Spleen (tissue), 11 donors: ENCODE data around the gene DCAKD. TPM values are rescaled to one million over a fixed set of nuclear protein-coding genes. Genes with fewer than 3 reads are reported as not detected.

Source experiments
- DNase-seq: peaks from one replicate; pipeline ENCODE4 v3.0.0-alpha.2; 2020
- H3K27ac ChIP-seq, 8 donors: fragments of 200-600 bp; sonication (generic) in 7 of 8; 1 replicate in 4 of 8; 2 replicates in 4 of 8; pipeline versions ENCODE4 v1.5.0 to v1.8.0; 2016 to 2021; ENCODE audit warnings: inconsistent platforms in 4 of 8, mild to moderate bottlenecking in 4 of 8, moderate library complexity in 1 of 8
- H3K27me3 ChIP-seq, 7 donors: fragments of 200-600 bp; sonication (generic) in 6 of 7; replicated peaks in 1 of 7; 1 replicate in 4 of 7; 2 replicates in 3 of 7; pipeline versions ENCODE4 v1.5.0 to v1.8.0; 2016 to 2021; ENCODE audit warnings: inconsistent platforms in 3 of 7, mild to moderate bottlenecking in 1 of 7
- H3K36me3 ChIP-seq, 6 donors: fragments of 200-600 bp; sonication (generic) in 5 of 6; 1 replicate in 4 of 6; 2 replicates in 2 of 6; pipeline versions ENCODE4 v1.5.0 to v1.8.0; 2016 to 2021; ENCODE audit warnings: inconsistent platforms in 2 of 6
- H3K4me1 ChIP-seq, 6 donors: fragments of 200-600 bp; sonication (generic) in 5 of 6; 1 replicate in 3 of 6; 2 replicates in 3 of 6; pipeline versions ENCODE4 v1.5.0 to v1.8.0; 2016 to 2021; ENCODE audit warnings: inconsistent platforms in 3 of 6
- H3K4me3 ChIP-seq, 8 donors: fragments of 200-600 bp; sonication (generic) in 7 of 8; 1 replicate in 4 of 8; 2 replicates in 4 of 8; pipeline versions ENCODE4 v1.5.0 to v1.8.0; 2016 to 2021; ENCODE audit warnings: inconsistent platforms in 4 of 8, mild to moderate bottlenecking in 4 of 8, moderate library complexity in 2 of 8
- H3K9me3 ChIP-seq, 8 donors: fragments of 200-600 bp; sonication (generic) in 7 of 8; 1 replicate in 4 of 8; 2 replicates in 4 of 8; pipeline versions ENCODE4 v1.5.0 to v1.8.0; 2016 to 2021; ENCODE audit warnings: inconsistent platforms in 4 of 8
- POLR2A ChIP-seq, 3 donors: fragments of 450-650 bp; IDR thresholded peaks; one replicate each; pipeline ENCODE4 v1.5.1; 2017; ENCODE audit warnings: antibody characterized with exemption in 3 of 3, mild to moderate bottlenecking in 1 of 3
- POLR2AphosphoS5 ChIP-seq, 3 donors: sonication (generic); formaldehyde crosslinking; IDR thresholded peaks; one replicate each; pipeline ENCODE4 v1.5.1; 2017; ENCODE audit warnings: antibody characterized with exemption in 3 of 3
- WGBS, 5 donors: extraction: QIAGEN DNeasy Blood & Tissue Kit in 3 of 5; methylation state at CpG; one replicate each; pipeline versions ENCODE4 v1.1.5 to v1.1.7; 2013 to 2018; 5-methylcytosine and 5-hydroxymethylcytosine counted together
- intact Hi-C: fragments of 100-400 bp; cut with DNase I; formaldehyde crosslinking; loops from one replicate; pipeline ENCODE4 v1.15.0; 2023; ENCODE audit warnings: low total_unique reads
- polyA plus RNA-seq, 3 donors: library from polyadenylated mRNA; stranded (reverse); fragments of 200-250 nt; gene quantifications; one replicate each; pipeline ENCODE4 v1.2.1, GENCODE V29; 2013
- total RNA-seq, 7 donors: library from RNA; depleted of rRNA in 3 of 7; stranded (reverse); fragments of >200 nt in 3 of 7; fragmentation: NEBNext Ultra II Directional in 4 of 7; extraction: Animal tissue kit (Norgen Biotek cat#: 25700) in 4 of 7; gene quantifications; one replicate each; pipeline versions ENCODE4 v1.1.0 to v1.2.1, GENCODE V29; 2016 to 2021
- TF ChIP-seq, protein P1 (sequence below), 11 experiments: fragments of 200-600 bp in 7 of 11; fragments of 450-650 bp in 4 of 11; sonication (generic) in 4 of 11; IDR thresholded peaks in 8 of 11; conservative IDR thresholded peaks in 3 of 11; 1 replicate in 7 of 11; 2 replicates in 4 of 11; pipeline versions ENCODE4 v1.4.0 to v1.8.0; 2016 to 2021; ENCODE audit warnings: antibody characterized with exemption in 11 of 11, inconsistent platforms in 4 of 11, mild to moderate bottlenecking in 1 of 11
- donor health status: healthy with polysubstance abuse.
- donor health status: DM: no; HTN: no; CAD: no; lungs with moderate emphysema.
- donor health status: DM: no; HTN: no; CAD: no.
- donor health status: Bipolar disorder and iron deficiency.
- donor health status: healthy.
- donor health status: DM: no; HTN: no; CAD: no.
- donor health status: DM: yes; HTN: yes; CAD: no.

Gene DCAKD
- total and polyA plus RNA-seq, 10 donors, result 7.2 to 23.7 (median 19.3) TPM

DNA sequence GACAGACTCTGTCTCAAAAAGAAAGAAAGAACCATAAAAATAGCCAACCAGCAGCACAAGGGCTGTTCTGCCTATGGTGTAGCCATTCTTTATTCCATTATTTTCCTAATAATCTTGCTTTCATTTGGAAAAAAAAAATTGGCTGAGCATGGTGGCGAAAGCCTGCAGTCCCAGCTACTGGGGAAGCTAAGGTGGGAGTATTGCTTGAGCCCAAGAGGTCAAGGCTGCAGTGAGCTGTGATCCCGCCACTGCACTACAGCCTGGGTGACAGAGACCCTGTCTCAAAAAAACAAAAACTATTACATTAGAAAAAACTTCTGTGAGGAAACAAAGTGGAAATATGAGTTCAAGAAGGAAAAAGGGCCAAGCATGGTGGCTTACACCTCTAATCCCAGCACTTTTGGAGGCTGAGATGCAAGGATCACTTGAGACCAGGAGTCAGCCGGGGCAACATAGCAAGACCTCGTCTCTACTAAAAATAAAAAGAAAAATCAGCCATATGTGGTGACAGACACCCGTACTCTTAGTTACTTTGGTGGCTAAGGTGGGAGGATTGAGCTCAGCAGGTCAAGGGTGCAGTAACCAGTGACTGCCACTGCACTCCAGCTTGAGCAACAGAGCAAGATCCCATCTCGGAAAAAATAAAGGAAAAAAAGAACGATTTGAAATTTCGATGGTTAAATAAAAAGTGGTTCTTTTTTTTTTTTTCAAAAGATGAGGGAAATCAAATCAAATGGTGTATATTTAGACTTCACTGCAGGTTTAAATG lies 2.5 kb downstream of the DCAKD start:
- Histone ChIP-seq H3K4me3 (no peak overlapping the region), H3K36me3 (peaks cover 0 to 2% (median 0%) of the 10 kb centered on the region in 6 donors), H3K9me3 (no peaks in the 10 kb centered on the region), H3K27me3 (no peaks in the 10 kb centered on the region), H3K4me1 (peaks cover 16 to 49% (median 30%) of the 10 kb centered on the region in 6 donors), H3K27ac (peak overlapping the region in 1 of 8 donors; percentile 7)
- no peak for DNase-seq
- WGBS, 5 donors, result 90 to 93% (median 91%) methylated on average over 8 of the region's 8 CpGs
- TF ChIP-seq POLR2A (IDR thresholded peaks at IDR 0.05) (no peak), POLR2AphosphoS5 (IDR thresholded peaks at IDR 0.05) (no peak)
- TF ChIP-seq, protein P1, sequence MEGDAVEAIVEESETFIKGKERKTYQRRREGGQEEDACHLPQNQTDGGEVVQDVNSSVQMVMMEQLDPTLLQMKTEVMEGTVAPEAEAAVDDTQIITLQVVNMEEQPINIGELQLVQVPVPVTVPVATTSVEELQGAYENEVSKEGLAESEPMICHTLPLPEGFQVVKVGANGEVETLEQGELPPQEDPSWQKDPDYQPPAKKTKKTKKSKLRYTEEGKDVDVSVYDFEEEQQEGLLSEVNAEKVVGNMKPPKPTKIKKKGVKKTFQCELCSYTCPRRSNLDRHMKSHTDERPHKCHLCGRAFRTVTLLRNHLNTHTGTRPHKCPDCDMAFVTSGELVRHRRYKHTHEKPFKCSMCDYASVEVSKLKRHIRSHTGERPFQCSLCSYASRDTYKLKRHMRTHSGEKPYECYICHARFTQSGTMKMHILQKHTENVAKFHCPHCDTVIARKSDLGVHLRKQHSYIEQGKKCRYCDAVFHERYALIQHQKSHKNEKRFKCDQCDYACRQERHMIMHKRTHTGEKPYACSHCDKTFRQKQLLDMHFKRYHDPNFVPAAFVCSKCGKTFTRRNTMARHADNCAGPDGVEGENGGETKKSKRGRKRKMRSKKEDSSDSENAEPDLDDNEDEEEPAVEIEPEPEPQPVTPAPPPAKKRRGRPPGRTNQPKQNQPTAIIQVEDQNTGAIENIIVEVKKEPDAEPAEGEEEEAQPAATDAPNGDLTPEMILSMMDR (IDR thresholded peaks at IDR 0.05 in 8 of 11, conservative IDR thresholded peaks at IDR 0.05 in 3 of 11), result peak in 2 of 11 experiments; percentile 10 to 28
- intact Hi-C loops, result no loop called here

DNA sequence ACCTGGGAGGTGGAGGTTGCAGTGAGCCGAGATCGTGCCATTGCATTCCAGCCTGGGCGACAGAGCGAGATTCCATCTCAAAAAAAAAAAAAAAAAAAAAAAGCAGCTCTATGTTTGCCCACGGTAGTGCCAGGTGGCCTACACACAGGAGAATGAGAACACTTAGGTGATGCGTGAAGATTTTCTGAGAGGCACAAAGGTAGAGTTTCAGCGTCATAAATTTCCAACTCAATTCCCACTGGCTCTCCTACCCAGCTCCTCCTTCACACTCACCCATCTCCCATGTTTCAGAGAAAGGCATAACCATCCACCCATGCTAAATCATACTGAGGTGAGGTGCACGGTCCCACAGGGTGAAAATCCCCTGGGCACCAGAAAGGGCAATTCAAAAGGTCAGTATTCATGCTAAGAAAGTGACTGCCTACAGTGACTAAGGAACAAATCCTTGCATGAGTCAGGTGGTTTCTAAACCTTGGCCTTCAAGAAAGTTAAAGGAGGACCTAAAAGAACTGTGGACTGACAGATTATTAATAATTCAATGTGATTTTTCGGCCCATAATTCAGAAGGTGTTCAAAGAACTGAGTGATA lies 4.8 kb downstream of the DCAKD start:
- H3K27ac ChIP-seq, result no peak overlapping the region
- intact Hi-C loops, result no loop called here
- 89 to 95% (median 89%) methylated on average over 8 to 9 of the region's 9 CpGs for WGBS, 5 donors
- H3K9me3 ChIP-seq, result no peaks in the 10 kb centered on the region
- TF ChIP-seq, protein P1 (IDR thresholded peaks at IDR 0.05 in 8 of 11, conservative IDR thresholded peaks at IDR 0.05 in 3 of 11), result no peak
- TF ChIP-seq POLR2AphosphoS5 (IDR thresholded peaks at IDR 0.05) (no peak), POLR2A (IDR thresholded peaks at IDR 0.05) (no peak)
- H3K4me1 ChIP-seq, result peaks cover 16 to 61% (median 33%) of the 10 kb centered on the region in 6 donors
- DNase-seq, result no peak
- H3K27me3 ChIP-seq, result no peaks in the 10 kb centered on the region
- H3K4me3 ChIP-seq, result no peak overlapping the region
- H3K36me3 ChIP-seq, result peaks cover 0 to 6% (median 0%) of the 10 kb centered on the region in 6 donors

DNA sequence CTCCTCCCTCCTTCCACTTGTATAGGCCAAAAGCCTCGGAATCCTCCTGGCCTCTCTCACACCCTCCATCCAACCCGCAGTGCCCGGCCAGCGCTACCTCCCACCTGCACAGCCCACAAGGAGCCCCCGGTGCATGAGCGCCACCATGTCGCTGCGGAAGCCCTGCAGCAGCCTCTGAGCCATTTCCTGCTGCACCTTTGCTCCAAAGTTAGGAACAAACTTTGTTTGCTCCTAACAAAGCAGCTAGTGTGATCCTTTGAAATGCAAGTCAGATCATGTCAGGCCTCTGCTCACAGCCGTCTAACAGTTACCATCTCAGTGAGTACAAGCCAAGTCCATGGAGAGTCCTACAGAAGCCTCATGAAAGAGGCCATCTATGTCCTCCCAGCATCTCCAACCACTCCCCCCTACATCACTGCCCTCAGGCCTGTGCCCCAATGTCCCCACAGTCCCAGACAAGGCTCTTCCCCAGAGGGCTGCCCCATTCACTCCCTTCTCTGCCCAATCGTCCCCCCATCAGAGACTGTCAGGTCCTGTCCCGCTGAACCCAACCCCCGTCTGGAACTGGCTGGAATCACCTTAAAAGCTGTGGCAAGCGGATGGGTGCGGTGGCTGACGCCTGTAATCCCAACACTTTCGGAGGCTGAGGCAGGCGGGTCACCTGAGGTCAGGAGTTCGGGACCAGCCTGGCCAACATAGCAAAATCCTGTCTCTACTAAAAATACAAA lies 7.5 kb downstream of the DCAKD start:
- Histone ChIP-seq H3K9me3 (no peaks in the 10 kb centered on the region), H3K36me3 (peaks cover 0 to 6% (median 0%) of the 10 kb centered on the region in 6 donors), H3K4me3 (no peak overlapping the region), H3K27ac (no peak overlapping the region), H3K4me1 (peaks cover 0 to 50% (median 21%) of the 10 kb centered on the region in 6 donors), H3K27me3 (no peaks in the 10 kb centered on the region)
- intact Hi-C loops, result no loop called here
- 90 to 92% (median 90%) methylated on average over 18 of the region's 18 CpGs for WGBS, 5 donors
- no peak for DNase-seq
- TF ChIP-seq, protein P1 (IDR thresholded peaks at IDR 0.05 in 8 of 11, conservative IDR thresholded peaks at IDR 0.05 in 3 of 11), result no peak
- TF ChIP-seq POLR2A (IDR thresholded peaks at IDR 0.05) (no peak), POLR2AphosphoS5 (IDR thresholded peaks at IDR 0.05) (no peak)
